Testis (tissue), 2 donors: Measurements from ENCODE around the gene NLRP2B.

Experiments
- CTCF ChIP-seq, 3 experiments: fragments of 450-650 bp in 2 of 3; fragments of 200-600 bp in 1 of 3; sonication (generic) in 1 of 3; IDR thresholded peaks; one replicate each; pipeline ENCODE4 v1.5.1; 2016 to 2019; ENCODE audit warnings: antibody characterized with exemption in 3 of 3, mild to moderate bottlenecking in 2 of 3, moderate library complexity in 1 of 3
- POLR2A ChIP-seq: fragments of 450-650 bp; IDR thresholded peaks from one replicate; pipeline ENCODE4 v1.6.1; 2017; ENCODE audit warnings: antibody characterized with exemption, mild to moderate bottlenecking, moderate library complexity

GRCh38 chrX:57677132-57677858 is 2.8 kb downstream of the NLRP2B start:
- no peak for TF ChIP-seq CTCF (IDR thresholded peaks at IDR 0.05)
- TF ChIP-seq POLR2A = no peak
